ENCODE results near the gene MSS51. TPM values are rescaled to one million over a fixed set of nuclear protein-coding genes. Genes with fewer than 3 reads are reported as not detected.

MSS51 gene
- total and polyA plus RNA-seq, 4 donors, result 0.08 to 1.6 (median 0.94) TPM

DNA sequence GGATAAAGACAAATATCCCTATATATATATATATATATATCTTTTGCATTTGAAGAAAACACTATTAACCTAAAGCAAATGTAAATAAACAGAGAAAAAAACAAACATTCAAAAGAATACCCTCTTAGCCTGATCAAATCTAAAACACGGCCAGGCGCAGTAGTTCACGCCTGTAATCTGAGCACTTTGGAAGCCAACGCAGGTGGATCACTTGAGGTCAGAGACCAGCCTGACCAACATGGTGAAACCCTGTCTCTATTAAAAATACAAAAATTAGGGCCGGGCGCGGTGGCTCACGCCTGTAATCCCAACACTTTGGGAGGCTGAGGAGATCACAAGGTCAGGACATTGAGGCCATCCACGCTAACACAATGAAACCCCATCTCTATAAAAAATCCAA, 28.7 kb downstream of the MSS51 start:
- peaks cover 0 to 3% (median under 1%) of the 10 kb centered on the region in 4 donors for H3K36me3 ChIP-seq (ENCODE audit: control insufficient read depth in 4 of 4, insufficient read depth in 3 of 4, low read depth in 1 of 4, low read length in 3 of 4)
- no peak overlapping the region for H3K9ac ChIP-seq (ENCODE audit: low read depth in 1 of 2, low read length in 2 of 2)
- no peak overlapping the region for H3K27ac ChIP-seq (ENCODE audit: low read depth in 1 of 2, low read length in 2 of 2)
- DNase-seq (ENCODE audit: low spot score), result no peak
- H3K27me3 ChIP-seq (ENCODE audit: control insufficient read depth in 4 of 4, insufficient read depth in 4 of 4, low read length in 3 of 4), result no peaks in the 10 kb centered on the region
- H3K9me3 ChIP-seq (ENCODE audit: control insufficient read depth in 4 of 4, low read length in 3 of 4), result no peaks in the 10 kb centered on the region
- 96% methylated on average over 9 of the region's 9 CpGs for WGBS
- no peak overlapping the region for H3K4me3 ChIP-seq (ENCODE audit: low read depth in 1 of 3, low read length in 3 of 3)
- TF ChIP-seq YY1 (IDR thresholded peaks at IDR 0.05) (no peak), SP1 (IDR thresholded peaks at IDR 0.05) (no peak), NR2F2 (IDR thresholded peaks at IDR 0.05) (no peak), FOXA1 (IDR thresholded peaks at IDR 0.05) (no peak), TAF1 (conservative IDR thresholded peaks at IDR 0.05) (no peak), GABPA (IDR thresholded peaks at IDR 0.05 in 1 of 2, conservative IDR thresholded peaks at IDR 0.05 in 1 of 2) (no peak), HNF4A (conservative IDR thresholded peaks at IDR 0.05) (no peak), RXRA (IDR thresholded peaks at IDR 0.05) (no peak)
- TF ChIP-seq, protein P1, sequence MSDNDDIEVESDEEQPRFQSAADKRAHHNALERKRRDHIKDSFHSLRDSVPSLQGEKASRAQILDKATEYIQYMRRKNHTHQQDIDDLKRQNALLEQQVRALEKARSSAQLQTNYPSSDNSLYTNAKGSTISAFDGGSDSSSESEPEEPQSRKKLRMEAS (IDR thresholded peaks at IDR 0.05), result no peak
- TF ChIP-seq, protein P2, sequence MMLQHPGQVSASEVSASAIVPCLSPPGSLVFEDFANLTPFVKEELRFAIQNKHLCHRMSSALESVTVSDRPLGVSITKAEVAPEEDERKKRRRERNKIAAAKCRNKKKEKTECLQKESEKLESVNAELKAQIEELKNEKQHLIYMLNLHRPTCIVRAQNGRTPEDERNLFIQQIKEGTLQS (IDR thresholded peaks at IDR 0.05), result no peak
- H3K4me1 ChIP-seq (ENCODE audit: control insufficient read depth in 4 of 4, insufficient read depth in 4 of 4, low read length in 3 of 4), result peaks cover 0 to 3% (median under 1%) of the 10 kb centered on the region in 4 donors

DNA sequence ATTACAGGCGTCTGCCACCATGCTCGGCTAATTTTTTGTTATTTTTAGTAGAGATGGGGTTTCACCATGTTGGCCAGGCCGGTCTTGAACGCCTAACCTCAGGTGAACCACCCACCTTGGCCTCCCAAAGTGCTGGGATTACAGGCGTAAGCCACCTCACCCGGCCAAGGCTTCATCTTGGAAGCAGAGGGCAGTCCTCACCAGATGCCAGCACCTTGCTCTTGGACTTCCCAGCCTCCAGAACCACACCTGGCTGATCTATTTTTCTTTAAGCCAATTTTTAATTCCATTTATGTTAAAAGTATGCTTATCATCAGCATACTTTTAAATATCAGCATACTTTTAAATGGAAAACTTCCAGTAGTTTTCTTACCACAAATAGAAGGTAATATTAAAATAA, 31.7 kb downstream of the MSS51 start:
- Histone ChIP-seq H3K36me3 (ENCODE audit: control insufficient read depth in 4 of 4, insufficient read depth in 3 of 4, low read depth in 1 of 4, low read length in 3 of 4) (peaks cover 6 to 15% (median 11%) of the 10 kb centered on the region in 4 donors), H3K4me1 (ENCODE audit: control insufficient read depth in 4 of 4, insufficient read depth in 4 of 4, low read length in 3 of 4) (peaks cover 0 to 1% (median 0%) of the 10 kb centered on the region in 4 donors), H3K27me3 (ENCODE audit: control insufficient read depth in 4 of 4, insufficient read depth in 4 of 4, low read length in 3 of 4) (no peaks in the 10 kb centered on the region), H3K9me3 (ENCODE audit: control insufficient read depth in 4 of 4, low read length in 3 of 4) (no peaks in the 10 kb centered on the region), H3K27ac (ENCODE audit: low read depth in 1 of 2, low read length in 2 of 2) (no peak overlapping the region), H3K4me3 (ENCODE audit: low read depth in 1 of 3, low read length in 3 of 3) (no peak overlapping the region), H3K9ac (ENCODE audit: low read depth in 1 of 2, low read length in 2 of 2) (no peak overlapping the region)
- TF ChIP-seq, protein P2 (IDR thresholded peaks at IDR 0.05), result no peak
- 96% methylated on average over 6 of the region's 6 CpGs for WGBS
- DNase-seq (ENCODE audit: low spot score), result no peak

DNA sequence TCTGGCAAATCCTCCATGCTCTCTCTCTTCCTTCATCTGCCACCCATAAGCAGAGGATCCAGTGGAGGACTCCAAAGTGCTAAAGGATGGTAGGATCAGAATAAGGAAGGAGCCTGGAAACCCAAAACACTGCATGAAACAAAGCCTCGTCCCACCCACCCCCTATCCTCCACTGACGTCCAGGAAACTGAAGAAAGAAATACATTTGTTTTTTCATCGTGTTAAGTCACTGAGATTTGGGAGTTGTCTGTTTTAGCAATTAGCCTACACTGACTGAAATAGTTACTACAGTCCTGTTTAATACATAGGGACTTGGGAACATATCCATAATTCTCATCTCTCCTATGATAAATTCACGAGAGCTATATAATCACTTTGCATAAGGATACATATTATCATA, 34.3 kb downstream of the MSS51 start:
- WGBS, result 90% methylated on average over 4 of the region's 4 CpGs
- no peak overlapping the region for H3K9ac ChIP-seq (ENCODE audit: low read depth in 1 of 2, low read length in 2 of 2)
- no peaks in the 10 kb centered on the region for H3K4me1 ChIP-seq (ENCODE audit: control insufficient read depth in 4 of 4, insufficient read depth in 4 of 4, low read length in 3 of 4)
- no peak overlapping the region for H3K4me3 ChIP-seq (ENCODE audit: low read depth in 1 of 3, low read length in 3 of 3)
- TF ChIP-seq SP1 (IDR thresholded peaks at IDR 0.05), result no peak
- TF ChIP-seq, protein P3, sequence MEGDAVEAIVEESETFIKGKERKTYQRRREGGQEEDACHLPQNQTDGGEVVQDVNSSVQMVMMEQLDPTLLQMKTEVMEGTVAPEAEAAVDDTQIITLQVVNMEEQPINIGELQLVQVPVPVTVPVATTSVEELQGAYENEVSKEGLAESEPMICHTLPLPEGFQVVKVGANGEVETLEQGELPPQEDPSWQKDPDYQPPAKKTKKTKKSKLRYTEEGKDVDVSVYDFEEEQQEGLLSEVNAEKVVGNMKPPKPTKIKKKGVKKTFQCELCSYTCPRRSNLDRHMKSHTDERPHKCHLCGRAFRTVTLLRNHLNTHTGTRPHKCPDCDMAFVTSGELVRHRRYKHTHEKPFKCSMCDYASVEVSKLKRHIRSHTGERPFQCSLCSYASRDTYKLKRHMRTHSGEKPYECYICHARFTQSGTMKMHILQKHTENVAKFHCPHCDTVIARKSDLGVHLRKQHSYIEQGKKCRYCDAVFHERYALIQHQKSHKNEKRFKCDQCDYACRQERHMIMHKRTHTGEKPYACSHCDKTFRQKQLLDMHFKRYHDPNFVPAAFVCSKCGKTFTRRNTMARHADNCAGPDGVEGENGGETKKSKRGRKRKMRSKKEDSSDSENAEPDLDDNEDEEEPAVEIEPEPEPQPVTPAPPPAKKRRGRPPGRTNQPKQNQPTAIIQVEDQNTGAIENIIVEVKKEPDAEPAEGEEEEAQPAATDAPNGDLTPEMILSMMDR (IDR thresholded peaks at IDR 0.05; ENCODE audit: low read depth, low read length, missing input control), result no peak
- TF ChIP-seq, protein P1 (IDR thresholded peaks at IDR 0.05), result no peak
- TF ChIP-seq RAD21 (IDR thresholded peaks at IDR 0.05), result no peak
- TF ChIP-seq RXRA (IDR thresholded peaks at IDR 0.05), result no peak
- TF ChIP-seq HNF4A (conservative IDR thresholded peaks at IDR 0.05), result no peak
- TF ChIP-seq, protein P2 (IDR thresholded peaks at IDR 0.05), result no peak
- no peak for TF ChIP-seq FOXA1 (IDR thresholded peaks at IDR 0.05)
- no peak for TF ChIP-seq GABPA (IDR thresholded peaks at IDR 0.05 in 1 of 2, conservative IDR thresholded peaks at IDR 0.05 in 1 of 2)
- TF ChIP-seq FOXA2 (IDR thresholded peaks at IDR 0.05), result no peak
- H3K27ac ChIP-seq (ENCODE audit: low read depth in 1 of 2, low read length in 2 of 2), result no peak overlapping the region
- H3K9me3 ChIP-seq (ENCODE audit: control insufficient read depth in 4 of 4, low read length in 3 of 4), result no peaks in the 10 kb centered on the region
- no peak for DNase-seq (ENCODE audit: low spot score)
- no peaks in the 10 kb centered on the region for H3K27me3 ChIP-seq (ENCODE audit: control insufficient read depth in 4 of 4, insufficient read depth in 4 of 4, low read length in 3 of 4)
- H3K36me3 ChIP-seq (ENCODE audit: control insufficient read depth in 4 of 4, insufficient read depth in 3 of 4, low read depth in 1 of 4, low read length in 3 of 4), result peaks cover 9 to 37% (median 23%) of the 10 kb centered on the region in 4 donors

Data from liver (tissue), 9 donors.